ENCODE data around the gene TSPEAR.
"Not testable (repeated sequence)": the region's sequence is repeated elsewhere in the genome, so short reads cannot be mapped to it uniquely, and the experiment has no call there.

The TSPEAR gene

DNA sequence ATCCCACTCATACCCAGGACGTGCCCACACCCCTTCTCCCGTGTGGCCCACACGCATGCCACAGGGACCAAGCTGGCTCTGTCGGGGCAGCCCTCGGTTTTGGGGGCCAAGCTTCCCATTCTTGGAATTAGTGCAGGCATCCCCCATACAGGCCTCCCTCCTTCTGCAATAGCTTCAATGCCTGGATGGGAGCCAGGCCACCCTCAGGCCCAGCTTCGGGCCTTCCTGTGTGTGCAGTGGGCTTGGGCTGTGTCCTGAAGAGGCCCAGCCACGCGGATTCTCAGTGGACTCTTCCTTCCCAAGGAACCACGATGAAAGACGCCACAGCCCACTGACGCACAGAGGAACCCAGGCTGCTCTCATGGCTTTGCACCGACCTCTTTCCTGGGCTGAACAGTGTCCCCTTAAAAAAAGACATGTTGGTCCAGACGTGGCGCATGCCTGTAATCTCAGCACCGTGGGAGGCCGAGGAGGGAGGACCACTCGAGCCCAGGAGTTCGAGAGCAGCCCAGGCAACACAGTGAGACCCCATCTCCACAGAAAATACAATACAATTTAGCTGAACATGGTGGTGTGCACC, 61.8 kb downstream of the TSPEAR start:
- DNase-seq, result no peak

DNA sequence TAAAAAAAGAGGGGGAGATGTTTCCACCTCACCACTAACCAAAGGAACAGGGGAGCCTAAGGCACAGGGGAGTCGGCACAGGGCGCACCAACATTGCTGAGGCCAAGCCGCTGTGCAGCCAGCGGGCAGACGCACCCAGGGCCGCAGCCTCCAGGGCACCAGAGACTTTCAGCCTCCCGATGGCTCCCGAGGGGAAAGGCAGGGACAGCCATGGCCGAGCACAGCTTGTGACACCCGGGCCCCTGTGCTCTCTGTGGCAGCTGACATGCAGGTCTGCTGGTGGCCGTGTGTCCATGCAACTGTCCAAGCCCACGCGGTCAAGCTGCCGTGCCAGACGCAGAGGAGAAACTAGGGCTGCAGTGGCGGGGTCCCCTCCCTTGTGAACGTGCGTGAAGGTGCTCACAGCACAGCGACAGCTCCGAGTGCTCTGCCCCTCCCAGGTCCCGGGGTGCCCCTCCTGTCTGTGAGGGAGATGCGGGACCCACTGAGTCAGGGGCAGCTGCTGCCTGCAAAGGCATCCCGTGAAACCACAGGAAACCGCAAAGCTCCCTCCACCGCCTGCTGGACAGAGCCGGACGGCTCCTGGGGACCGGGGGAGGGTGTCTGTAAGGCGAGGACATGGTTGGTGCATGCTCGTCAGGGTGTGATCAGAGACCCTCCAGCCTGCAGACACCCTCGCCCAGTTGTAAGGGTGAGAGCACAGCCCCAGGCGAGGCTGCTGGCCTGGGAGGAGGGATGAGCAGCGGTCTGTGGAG, 62.6 kb downstream of the TSPEAR start:
- DNase-seq, result no peak

DNA sequence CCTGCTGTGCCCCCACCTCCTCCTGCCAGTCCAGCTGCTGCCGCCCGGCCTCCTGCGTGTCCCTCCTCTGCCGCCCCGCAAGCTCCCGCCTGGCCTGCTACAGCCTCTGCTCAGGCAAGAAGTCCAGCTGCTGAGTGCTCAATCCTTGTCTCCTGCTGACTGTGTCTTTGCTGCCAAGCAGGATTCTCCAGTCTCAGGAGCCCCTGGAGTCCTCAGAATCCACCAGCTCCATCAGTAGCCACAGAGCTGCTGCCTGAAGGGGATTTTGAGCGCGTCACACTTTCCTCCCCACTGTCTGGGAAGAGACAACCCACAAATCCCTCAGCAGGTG, 64.2 kb downstream of the TSPEAR start:
- DNase-seq, result no peak

DNA sequence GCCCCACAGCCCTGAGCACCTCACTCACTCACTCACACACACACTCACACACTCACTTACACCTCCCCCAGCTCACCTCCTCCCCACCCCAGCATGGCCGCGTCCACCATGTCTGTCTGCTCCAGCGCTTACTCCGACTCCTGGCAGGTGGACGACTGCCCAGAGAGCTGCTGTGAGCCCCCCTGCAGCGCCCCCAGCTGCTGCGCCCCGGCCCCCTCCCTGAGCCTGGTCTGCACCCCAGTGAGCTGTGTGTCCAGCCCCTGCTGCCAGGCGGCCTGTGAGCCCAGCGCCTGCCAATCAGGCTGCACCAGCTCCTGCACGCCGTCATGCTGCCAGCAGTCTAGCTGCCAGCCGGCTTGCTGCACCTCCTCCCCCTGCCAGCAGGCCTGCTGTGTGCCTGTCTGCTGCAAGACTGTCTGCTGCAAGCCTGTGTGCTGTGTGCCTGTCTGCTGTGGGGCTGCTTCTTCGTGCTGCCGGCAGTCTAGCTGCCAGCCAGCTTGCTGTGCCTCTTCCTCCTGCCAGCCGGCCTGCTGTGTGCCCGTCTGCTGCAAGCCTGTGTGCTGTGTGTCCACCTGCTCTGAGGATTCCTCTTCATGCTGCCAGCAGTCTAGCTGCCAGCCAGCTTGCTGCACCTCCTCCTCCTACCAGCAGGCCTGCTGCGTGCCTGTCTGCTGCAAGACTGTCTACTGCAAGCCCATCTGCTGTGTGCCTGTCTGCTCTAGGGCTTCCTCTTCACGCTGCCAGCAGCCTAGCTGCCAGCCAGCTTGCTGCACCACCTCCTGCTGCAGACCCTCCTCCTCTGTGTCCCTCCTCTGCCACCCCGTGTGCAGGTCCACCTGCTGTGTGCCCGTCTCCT, 64.8 kb downstream of the TSPEAR start, which contains the start of gene KRTAP10-11:
Gene KRTAP10-11 (plus strand): TSS at position 49 of the 856 bp plus-strand sequence. CDS start 45 bp downstream, at position 94.
- DNase-seq, result not testable (repeated sequence)

DNA sequence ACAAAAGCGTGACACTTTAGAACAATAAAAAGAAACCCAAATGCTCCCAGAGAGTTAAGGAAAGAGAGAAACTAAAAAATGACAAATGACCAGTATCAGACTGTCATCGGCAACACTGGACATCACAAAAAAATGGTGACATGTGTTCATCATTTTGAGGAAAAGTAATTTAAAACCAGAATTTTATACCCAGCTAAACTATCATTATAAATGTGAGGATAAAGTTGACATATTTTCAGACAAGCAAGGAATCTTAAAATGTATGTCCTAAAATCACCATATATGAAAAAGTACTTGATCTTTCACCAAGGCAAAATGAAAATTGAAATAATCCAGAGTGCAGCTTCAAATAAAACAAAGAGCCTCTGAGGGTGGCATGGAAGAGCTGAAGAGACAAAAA, 66.5 kb downstream of the TSPEAR start:
- DNase-seq, result no peak

DNA sequence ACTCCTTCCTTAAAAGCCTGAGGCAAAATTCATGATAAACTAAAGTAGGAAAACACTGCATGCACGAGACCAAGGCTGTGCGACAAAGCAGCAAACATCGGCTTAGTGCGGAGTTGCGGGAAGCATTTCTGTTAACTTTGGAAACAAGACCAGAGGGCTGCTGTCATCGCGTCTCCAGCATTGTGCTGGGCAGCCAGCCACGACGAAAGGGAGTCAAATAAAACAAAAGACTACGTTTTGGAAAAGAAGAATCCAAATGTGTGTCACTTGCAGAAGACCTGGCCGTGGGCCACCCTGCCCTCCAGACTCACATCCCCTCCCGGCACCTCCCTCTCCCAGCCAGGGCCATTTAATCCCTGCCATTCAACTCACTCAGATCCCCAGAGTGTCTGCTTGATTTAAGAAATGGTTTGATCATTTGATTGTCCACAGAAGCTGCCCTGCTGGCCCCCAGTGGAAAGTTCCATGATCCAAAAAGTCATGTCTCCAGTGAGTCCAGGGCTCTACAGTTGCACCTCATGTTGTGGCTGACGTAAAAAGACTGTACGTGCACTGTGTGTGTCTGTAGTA, 67.5 kb downstream of the TSPEAR start:
- no peak for DNase-seq

DNA sequence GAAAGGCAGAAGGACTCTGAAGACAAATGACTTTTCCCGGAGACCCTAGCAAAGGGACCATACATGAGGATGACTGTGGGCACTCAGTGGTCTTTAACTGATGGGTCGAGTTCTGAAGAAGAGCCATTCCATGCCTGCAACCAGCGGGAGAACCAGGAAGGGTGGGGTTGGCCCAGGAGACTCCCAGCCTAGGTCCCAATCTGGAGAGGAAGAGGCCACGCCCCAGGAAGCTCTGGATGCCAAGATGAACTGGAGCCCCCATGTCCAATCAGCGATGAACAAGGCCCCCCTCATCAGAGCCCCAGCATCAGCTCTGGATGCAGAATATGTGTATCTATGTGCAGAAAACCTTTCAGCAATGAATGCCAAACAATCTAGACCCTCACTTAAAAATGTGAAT, 70.6 kb downstream of the TSPEAR start:
- DNase-seq, result no peak

DNA sequence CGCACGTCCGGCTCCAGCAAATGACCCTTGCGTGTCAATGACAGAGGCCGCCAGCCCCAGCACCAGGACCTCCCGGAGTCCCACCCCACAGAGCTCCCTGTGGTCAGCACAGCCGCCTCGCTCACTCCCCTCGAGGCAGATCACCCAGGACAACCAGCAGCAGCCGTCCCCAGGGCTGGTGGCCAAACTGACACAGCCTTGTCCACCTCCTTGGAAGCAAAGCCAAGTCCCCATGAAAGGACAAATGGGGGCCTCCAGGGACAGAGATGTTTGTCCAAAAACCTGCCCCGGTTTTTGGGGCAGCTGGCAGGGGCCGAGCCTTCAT, 72.1 kb downstream of the TSPEAR start:
- no peak for DNase-seq

DNA sequence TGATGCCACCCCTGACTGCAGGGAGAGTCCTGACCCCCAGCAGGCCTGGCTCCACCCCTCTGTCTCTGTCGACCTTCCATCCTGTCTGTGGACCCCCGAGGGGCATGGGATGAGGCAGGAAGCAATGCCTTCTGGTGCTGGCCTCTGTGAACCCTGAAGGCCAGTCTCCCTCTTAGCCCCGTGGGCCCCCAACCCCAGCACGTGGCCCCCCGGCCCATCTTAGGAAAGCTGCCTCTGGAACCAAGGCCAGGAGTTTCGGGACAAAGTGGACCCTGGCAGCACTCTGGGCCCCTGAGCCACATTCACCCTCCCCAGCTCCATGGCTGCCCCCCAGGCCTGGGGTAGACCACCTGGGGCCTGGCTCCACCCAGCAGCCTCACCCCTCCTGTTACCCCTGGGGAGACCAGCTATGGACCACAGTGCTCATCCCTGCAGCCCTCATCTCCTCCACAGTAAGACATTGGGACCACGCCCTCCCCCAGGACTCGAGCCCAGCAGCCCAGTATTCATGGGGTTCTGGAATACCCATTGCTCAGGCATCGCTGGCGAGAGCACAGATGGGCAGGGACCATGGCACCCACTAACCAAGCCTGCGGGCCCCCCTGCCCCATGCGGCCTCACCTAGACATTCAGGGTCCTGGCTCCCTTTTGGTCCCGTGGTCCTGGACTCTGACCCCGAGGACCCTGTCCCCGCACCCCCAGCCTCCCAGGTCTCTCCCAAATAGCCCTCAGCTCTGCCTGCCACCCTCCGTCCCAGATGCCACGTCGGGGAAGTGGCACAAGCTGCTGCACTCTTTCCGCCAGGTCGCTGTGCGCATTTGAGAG, 72.7 kb downstream of the TSPEAR start:
- not testable (repeated sequence) for DNase-seq

DNA sequence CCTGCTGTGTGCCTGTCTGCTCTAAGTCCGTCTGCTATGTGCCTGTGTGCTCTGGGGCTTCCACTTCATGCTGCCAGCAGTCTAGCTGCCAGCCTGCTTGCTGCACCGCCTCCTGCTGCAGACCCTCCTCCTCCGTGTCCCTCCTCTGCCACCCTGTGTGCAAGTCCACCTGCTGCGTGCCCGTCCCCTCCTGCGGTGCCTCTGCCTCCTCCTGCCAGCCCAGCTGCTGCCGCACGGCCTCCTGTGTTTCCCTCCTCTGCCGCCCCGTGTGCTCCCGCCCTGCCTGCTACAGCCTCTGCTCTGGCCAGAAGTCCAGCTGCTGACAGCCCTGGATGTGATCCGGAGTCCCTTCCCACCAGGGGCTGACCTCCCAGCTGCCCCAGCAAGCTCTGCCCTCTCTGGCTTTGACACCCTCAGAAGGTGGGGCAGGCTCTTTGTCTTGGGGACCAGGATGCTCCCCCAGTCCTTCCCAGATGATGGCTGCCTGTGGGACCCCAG, 73.5 kb downstream of the TSPEAR start:
- not testable (repeated sequence) for DNase-seq

DNA sequence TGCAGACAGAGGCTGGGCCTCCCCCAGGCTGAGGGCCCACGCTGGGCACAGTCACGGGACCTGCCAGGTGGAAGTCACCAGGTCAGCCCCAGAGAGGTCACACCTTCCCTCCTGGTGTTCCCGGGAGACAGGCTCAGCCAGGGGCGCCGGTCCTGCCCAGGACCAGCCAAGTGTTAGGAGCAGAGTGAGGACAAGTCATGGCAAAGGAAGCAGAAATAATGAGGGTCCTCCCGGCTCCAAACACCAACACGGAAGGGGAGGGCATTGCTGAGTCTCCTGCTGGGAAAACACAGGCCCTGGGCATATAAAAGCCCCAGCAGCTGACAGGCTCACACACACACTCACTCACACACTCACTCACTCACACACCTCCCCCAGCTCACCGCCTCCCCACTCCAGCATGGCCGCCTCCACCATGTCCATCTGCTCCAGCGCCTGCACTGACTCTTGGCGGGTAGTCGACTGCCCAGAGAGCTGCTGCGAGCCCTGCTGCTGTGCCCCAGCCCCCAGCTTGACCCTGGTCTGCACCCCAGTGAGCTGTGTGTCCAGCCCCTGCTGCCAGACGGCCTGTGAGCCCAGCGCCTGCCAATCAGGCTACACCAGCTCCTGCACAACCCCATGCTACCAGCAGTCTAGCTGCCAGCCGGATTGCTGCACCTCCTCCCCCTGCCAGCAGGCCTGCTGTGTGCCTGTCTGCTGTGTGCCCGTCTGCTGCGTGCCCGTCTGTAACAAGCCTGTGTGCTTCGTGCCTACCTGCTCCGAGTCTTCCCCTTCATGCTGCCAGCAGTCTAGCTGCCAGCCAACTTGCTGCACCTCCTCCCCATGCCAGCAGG, 74.1 kb downstream of the TSPEAR start, which contains the start of gene KRTAP10-10:
Gene KRTAP10-10 (plus strand): TSS at position 339 of the 833 bp plus-strand sequence. CDS start 62 bp downstream, at position 401.
- no peak for DNase-seq

DNA sequence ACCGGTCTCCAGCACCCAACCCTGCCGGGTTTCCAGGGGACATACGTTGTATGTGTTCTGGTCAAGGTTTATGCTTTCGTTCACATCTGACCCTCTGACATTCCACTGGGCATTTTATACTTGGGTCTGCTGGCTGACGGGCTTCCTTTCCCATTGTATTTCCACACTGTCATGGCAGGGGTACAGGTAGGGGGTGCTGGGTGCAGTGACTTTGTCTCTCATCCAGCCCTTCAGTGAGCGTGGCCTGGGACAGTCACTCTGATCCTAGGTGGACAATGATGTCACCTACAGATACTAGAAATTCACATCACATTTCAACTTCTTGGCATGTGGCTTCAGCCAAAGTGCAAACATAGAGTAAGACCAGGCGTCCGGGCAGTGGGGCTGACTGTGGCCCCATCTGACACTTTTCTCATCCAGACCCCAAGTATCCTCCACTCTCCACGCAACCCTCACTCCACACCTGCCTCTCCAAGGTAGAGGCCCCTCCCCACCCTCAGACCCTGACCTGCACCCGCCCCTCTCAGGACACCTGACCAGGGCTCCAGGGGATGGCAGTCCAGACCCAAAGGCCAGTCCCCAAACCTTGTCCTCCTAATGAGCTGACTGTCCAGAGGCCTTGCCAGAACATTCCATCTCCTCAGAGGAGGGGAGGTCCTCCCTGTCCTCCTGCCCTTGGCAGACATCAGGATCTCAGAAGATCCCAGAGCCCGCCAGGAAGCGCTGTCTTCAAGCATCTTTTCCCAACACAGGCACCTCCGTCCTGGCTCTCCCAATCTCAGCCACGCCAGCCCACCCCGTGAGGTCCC, 75.0 kb downstream of the TSPEAR start:
- no peak for DNase-seq

DNA sequence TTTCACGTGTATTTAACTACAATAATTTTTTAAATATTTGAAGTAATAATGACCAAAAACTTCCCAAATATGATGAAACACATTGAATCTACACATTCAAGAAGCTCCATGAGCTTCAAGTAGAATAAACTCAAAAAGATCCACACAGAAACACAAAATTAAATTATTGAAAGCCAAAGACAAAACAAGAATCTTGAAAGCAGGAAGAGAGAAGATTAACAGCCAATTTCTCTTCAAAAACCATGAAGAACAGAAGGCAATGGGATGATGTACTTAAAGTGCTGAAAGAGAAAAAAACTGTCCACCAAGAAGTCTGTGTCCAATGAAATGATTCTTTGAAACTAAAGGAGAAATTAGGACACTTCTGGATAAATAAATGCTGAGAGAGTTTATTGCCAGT, 79.3 kb downstream of the TSPEAR start:
- no peak for DNase-seq

DNA sequence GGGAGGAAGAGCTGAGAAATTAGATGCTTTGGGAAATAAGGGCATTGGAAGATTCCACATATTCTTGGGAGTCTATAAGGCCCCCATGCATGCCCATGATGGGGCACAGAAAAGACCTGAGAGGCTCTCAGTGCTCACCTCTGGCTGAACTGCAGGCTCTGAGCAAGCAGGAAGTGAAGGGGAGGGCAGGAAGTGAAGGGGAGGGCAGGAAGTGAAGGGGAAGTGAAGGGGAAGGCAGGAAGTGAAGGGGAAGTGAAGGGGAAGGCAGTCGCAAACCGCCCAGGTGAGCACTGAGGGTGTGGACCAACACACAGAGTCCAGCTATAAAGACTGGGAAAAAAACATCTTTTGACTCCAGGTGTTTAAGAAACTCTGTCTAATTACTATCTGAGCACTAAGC, 80.9 kb downstream of the TSPEAR start:
- no peak for DNase-seq

DNA sequence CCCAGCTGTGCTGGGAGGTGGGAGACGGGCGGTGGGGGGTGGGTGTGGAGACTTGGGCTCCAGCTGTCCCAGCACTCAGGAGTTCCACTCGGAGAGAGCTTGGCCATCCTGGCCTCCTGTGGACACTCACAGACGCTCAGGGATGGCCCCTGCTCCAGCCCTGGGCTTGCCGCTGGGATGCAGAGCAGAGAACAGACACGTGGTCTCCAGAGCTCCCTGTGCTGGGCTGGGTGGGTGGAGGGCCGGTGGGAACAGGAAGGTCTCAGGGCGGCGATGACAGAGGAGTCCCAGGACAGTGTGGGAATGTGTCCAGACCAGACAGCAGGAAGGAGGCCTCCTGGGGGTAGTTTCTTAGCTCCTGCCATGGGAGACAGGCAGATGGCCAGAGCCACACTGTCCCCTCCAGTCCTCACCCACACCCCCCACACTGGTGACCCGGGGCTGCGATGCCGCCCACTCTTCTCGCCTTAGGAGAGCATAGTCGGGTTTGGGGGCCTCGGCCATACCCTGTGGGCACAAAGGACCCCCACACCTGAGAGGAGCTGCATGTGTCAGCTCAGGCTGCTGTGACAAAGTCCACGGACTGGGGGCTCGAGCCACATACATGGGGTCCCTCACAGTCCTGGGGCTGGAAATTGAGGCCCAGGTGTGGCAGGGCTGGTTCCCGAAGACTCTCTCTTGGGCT, 82.5 kb downstream of the TSPEAR start:
- no peak for DNase-seq

DNA sequence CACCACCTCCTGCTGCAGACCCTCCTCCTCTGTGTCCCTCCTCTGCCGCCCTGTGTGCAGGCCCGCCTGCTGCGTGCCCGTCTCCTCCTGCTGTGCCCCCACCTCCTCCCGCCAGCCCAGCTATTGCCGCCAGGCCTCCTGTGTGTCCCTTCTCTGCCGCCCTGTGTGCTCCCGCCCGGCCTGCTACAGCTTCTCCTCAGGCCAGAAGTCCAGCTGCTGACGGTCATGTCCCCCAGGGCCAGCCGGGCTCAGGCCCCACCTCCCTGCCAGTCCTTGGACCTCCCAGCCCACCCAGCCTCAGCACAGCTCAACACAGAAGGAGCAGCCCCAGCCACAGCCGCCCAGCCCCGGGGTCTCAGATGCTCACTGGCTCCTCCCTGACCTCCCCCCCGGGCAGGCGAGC, 83.5 kb downstream of the TSPEAR start:
- DNase-seq, result not testable (repeated sequence)

DNA sequence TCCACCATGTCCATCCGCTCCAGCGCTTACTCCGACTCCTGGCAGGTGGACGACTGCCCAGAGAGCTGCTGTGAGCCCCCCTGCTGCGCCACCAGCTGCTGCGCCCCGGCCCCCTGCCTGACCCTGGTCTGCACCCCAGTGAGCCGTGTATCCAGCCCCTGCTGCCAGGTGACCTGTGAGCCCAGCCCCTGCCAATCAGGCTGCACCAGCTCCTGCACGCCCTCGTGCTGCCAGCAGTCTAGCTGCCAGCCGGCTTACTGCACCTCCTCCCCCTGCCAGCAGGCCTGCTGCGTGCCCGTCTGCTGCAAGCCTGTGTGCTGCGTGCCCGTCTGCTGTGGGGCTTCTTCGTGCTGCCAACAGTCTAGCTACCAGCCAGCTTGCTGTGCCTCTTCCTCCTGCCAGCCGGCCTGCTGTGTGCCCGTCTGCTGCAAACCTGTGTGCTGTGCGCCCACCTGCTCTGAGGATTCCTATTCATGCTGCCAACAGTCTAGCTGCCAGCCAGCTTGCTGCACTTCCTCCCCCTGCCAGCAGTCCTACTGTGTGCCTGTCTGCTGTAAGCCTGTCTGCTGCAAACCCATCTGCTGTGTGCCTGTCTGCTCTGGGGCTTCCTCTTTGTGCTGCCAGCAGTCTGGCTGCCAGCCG, 84.1 kb downstream of the TSPEAR start:
- DNase-seq, result not testable (repeated sequence)

DNA sequence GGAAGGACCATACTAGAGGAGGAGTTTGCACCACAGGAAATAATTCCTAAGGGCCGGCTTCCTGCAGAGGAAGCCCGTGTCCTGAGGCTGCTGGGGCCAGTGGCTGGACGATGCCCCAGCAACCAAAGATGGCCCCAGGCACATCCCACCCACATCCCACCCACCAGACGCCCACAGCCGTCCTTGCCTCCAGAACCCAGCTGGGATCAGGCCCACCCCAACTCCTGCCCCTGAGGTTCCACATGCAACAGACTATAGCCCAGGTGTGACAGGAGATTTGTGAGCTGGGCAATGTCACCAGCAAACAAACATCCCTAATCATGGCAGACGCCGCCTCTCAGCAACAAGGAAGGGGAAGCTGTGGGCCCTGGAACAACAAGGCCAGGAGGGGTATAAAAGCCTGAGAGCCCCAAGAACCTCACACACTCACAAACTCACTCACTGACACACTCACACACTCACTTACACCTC, 84.7 kb downstream of the TSPEAR start, which contains the start of gene KRTAP10-9:
Gene KRTAP10-9 (plus strand): TSS at position 421 of the 471 bp plus-strand sequence. CDS start 79 bp downstream, outside the sequence.
- no peak for DNase-seq

DNA sequence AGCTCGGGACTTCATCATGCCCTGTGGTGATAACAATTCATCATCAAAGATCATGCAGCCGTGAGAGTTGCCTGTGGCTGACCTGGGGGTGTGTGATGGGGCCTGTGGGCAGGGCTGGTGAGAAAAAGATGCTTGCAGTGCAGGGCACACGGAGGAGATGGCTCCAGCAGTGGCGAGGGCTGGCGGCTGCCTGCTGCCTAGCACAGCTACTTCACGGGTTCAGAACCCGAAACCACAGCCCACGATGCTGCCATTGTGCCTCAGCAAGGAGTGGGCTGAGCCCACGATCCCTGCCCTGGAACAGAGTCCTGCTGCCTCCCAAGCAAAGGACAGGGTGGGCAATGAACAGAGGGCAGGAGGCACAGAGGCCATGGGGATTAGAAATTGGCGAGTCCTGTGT, 85.1 kb downstream of the TSPEAR start:
- no peak for DNase-seq

Measured in NCI-H526 (cell line).